GM08714 (cell line): Measurements from ENCODE around the gene C1orf74.

Experiments used
- H3K4me3 ChIP-seq: fragments of 200-500 bp; sonication (Bioruptor generic); 2 replicates; pipeline ENCODE4 v1.5.1; 2014; ENCODE audit warnings: mild to moderate bottlenecking, low read length, inconsistent platforms
- ZNF274 ChIP-seq: IDR thresholded peaks from 2 replicates; pipeline ENCODE4 v1.6.1; 2012; ENCODE audit warnings: mild to moderate bottlenecking, low read depth, low read length

The C1orf74 gene

DNA sequence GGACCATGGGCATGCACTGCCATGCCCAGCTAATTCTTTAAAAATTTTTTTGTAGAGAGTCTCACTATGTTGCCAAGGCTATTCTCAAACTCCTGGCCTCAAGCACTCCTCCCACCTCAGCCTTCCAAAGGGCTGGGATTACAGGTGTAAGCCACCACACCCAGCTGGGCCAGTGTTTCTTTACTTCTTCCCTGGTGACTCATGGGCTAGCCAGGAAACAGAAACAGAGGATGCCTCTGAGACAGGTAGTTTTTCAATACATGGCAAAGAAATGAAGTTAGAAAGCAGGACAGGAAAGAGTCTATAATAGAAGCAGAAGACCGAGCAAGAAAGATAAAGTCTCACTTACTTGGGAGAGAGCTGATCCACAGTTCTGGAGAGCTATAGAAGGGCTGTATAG is 7.6 kb upstream of the C1orf74 start:
- no peak overlapping the region for H3K4me3 ChIP-seq
- no peak for TF ChIP-seq ZNF274

DNA sequence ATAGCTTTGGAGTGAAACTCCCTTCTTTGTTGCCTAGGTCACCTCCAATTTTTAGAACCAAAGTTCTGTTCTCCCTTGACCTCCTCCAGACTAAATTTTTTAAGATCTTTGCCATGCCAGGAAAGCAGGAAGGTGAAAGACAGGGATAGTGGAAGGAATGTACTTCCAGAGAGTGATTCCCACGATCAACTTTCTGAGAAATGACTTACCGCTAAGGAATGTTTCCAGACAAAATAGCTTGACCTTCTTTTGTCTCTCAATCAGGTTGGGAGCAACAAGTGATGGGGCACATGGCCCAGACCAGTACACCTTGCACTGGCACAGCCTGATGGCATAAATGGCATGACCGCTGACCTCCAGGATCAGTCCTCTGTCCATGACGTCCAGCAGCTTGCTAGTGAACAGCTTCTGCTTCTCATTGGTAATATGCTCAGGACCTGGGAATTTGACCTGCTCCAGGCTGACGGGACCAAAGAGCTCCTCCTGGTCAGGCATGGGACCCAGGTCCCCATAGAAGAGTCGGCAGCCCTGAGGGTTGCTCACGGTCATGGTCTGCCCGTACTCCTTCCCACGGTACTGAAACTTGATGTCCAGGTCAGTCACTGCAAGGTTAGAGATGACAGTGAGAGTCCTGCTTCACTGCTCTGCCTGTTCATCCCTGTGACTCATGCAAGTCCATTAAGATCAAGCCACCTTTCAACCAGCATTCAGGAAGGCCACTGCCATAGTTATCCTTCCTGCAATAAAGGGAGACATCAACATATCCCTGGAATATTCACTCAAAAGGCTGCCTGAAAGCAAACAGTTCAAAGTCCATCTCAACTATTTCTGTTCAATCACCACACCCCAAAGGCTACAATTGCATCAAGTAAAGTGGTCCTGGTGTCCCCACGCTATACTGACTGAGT is 6.2 kb upstream of the C1orf74 start:
- H3K4me3 ChIP-seq, result no peak overlapping the region
- TF ChIP-seq ZNF274, result no peak

DNA sequence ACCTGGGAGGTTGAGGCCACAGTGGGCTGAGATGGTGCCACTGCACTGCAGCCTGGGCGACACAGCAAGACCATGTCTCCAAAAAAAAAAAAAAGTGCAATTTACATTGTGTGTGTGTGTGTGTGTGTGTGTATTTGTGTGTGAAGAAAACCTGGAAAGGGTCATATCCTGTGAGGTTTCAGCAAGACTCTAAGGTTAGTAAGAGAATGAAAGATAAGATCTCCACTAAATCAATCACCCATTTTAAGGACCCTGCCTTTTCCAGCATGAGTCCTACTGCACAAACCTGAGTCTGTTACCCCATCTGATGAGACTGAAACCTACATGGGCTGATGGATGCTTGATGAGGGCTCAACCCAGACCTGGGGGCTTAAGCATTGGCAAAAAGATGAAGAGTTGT is 4.9 kb upstream of the C1orf74 start:
- TF ChIP-seq ZNF274, result no peak
- no peak overlapping the region for H3K4me3 ChIP-seq

DNA sequence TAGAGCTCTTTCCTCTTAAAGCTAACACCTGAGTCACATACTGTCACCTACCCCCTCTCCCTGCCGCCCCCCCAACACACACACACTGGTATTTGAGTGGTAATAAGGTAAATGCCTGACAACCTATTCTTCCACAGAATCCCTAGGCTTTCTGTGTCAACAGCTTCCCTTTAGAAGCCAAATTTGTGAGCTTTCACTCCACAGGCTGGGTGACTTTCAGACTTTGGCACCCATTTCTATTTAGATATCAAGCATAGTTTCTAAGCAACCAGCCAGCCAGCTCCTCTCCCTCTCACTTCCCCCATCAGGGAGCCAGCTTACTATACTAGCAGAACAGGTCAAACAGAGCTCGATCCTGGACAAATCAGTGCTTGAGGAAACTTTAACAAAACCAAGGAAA is 3.2 kb upstream of the C1orf74 start:
- TF ChIP-seq ZNF274, result no peak

DNA sequence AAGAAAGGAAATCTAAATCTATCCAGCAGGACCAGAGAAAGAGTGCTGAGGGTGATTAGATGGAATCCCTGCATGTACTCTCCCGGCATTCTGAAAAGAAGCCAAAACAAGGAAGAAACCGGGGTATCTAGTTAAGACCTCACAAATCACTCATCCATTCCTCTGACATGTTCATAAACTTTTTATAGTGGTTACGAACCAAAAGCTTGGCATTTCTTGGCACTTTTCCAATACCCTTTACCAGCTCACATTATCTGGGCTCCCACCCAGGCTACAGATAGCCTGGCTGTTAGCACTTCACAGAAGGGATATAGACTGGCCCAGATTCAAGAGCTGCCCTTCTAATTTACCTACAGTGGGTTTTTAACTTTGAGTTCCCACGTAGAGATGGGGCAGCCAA is 1.8 kb upstream of the C1orf74 start:
- TF ChIP-seq ZNF274, result no peak

More for the DNA sequence above, 3.2 kb upstream of the C1orf74 start:
- no peak overlapping the region for H3K4me3 ChIP-seq

DNA sequence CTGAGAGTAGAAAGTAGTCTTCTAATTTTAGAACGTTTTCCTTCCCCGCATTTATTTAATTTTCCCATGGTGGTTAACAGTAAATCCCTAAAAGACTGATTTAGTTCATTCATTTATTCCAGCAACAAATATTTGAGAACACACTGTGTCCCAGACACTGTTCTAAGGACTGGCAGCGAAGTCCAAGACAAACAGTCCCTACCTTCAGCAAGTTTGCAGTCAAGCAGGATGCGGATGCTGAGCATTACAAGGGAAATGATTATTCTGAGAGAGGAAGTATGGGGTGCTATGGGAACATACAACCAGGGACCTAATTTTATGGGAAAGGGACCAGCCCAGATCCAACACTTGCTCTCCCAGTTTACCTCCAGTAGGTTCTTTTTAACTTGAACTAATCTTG is 1.2 kb upstream of the C1orf74 start:
- no peak overlapping the region for H3K4me3 ChIP-seq
- no peak for TF ChIP-seq ZNF274

More for the DNA sequence above, 1.8 kb upstream of the C1orf74 start:
- H3K4me3 ChIP-seq, result no peak overlapping the region

DNA sequence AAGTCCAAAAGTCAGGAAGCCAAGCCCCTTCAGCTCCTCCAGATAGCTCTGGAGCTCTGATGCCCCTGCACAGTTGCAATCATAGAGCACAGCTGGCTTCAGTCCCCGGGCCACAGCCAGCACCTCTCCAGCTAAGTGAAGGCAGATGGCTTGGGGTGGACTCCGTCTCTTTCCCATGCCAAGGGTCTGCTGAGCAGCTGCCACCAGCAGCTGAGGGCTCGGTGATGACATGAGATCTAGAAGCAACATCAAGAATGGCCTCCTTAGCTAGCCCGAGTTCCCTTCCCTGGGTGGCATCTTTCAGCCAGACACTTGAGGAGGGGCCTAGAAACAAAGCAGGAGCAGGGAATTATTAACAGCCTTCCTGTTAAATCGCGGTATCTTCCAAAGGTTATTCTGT is 973 bp downstream of the C1orf74 start:
- no peak for TF ChIP-seq ZNF274
- peak overlapping the region; percentile 97; the same call in 1 of the 2 replicates for H3K4me3 ChIP-seq

DNA sequence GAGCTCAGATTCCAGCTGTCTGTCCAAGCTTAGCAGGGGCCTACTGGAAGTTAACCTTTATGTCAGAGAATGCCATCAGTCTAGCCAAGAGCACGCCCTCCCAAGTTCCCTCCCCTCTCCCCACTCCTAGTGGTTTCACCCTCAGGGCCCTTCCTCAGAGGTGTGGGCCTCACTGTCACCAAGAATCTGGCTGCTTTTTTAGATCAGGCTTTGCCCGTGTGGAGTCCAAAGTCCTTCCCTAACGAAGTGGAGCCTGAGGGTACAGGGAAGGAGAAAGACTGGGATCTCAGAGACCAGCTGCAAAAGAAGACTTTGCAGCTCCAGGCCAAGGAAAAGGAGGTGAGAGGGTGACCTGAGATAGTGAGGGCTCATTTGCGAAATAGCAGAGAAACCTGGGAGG is 4.1 kb downstream of the C1orf74 start:
- H3K4me3 ChIP-seq, result no peak overlapping the region
- no peak for TF ChIP-seq ZNF274

DNA sequence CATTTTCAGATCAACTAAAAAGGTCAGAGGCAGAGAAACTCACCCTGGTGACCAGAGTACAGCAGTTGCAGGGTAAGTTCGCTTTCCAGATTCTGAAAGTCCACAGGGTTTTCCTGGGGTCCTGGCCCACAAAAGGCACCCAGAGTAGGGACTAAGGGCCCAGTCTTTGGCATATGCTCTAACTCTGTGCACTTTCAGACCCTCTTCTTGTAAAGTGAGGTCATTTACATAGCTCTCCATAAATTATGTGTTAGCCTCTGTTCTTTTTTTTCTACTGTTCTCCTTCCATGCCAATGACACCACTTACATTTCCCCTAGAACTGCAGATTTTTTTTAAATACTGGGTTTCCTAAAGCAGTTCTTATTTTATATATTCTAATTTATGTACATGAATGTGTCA is 6.3 kb downstream of the C1orf74 start:
- TF ChIP-seq ZNF274, result no peak
- no peak overlapping the region for H3K4me3 ChIP-seq

DNA sequence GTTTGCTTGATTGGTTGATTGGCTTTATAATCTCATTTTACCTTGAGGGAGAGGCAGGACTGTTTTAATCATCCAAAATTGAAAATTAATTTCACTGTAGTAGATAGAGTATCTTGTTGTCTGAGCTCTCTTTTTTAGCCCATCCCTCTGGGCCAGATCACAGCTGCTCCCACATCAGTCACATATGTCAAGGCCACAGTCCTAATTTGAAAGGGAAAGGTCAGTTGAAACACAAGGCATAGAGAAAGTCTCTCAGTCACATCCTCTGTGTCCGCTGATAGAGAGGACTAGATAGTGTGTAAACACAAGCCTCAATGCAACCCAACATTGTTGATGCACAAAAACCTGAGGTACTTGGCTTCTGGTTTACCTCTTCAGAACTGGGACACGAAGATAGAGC is 6.8 kb downstream of the C1orf74 start:
- H3K4me3 ChIP-seq, result no peak overlapping the region
- TF ChIP-seq ZNF274, result no peak

DNA sequence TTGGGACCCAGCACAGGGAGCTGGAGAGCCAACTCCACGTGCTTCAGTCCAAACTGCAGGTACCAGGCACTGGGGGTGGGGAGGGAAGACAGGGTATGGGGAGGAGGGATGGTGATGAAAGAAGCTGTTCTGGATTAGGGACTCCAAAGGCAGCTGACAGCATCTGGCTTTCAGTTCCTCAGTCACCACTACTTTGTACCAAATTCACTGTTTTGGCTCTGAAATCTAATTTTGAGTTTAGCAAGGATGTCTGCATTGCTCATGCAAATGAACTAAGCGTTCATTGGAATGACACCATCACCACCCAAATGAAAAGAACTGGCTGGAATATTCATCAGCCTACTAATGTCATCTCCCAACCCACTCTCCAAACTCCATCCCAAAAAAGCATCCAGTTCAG is 8.7 kb downstream of the C1orf74 start:
- TF ChIP-seq ZNF274, result no peak

DNA sequence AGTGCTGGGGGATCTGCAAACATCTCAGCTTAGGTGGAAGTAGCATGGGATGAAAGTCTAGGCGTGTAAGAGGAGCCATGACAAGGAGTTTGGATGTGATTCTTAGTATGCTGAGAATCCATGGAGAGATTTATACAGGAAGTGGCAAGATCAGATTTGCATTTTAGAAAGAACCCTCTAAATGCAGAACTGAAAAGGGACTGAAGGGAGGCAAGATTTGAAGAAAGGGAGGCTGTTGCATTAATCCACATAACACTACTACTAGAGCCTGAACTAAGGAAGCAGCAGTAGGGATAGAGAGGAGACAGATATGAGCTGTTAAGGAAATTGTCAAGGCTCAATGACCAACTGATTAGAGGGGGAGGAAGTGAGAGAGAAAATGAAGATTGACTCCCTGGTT is 9.8 kb downstream of the C1orf74 start:
- H3K4me3 ChIP-seq, result peak overlapping the region; percentile 24; the same call in 1 of the 2 replicates
- TF ChIP-seq ZNF274, result no peak

More for the DNA sequence above, 8.7 kb downstream of the C1orf74 start:
- H3K4me3 ChIP-seq, result no peak overlapping the region

DNA sequence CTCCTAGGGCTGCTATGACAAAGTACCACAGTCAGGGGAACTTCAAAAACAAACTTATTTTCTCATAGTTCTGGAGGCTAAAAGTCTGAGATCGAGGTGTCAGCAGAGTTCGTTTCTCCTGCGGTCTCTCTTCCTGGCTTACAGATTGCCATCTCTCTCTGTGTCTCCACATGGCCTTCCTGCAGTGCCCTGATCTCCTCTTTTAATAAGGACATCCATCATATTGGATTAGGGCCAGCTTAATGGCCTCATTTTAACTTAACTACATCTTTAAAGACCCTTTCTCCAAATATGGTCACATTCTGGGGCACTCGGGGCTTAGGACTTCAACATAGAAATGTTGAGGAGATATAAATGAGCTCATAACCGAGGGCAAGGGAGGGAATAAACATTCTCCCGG is 12.2 kb downstream of the C1orf74 start:
- TF ChIP-seq ZNF274, result no peak
- no peak overlapping the region for H3K4me3 ChIP-seq

DNA sequence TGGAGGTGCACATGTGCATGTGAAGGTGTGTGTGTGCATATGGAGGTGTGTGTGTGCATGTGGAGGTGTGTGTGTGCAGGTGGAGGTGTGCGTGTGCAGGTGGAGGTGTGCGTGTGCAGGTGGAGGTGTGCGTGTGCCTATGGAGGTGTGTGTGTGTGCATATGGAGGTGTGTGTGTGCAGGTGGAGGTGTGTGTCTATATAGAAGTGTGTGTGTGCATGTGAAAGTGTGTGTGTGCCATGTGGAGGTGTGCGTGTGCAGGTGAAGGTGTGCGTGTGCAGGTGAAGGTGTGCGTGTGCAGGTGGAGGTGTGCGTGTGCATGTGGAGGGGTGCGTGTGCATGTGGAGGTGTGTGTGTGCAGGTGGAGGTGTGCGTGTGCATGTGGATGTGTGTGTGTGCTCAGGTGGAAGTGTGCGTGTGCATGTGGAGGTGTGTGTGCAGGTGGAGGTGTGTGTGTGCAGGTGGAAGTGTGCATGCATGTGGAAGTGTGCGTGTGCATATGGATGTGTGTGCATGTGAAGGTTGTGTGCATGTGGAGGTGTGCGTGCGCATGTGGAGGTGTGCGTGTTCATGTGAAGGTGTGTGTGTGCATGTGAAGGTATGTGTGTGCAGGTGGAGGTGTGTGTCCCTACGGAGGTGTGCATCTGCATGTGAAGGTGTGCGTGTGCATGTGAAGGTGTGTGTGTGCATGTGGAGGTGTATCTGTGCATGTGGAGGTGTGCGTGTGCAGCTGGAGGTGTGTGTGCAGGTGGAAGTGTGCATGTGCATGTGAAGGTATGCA is 13.5 kb downstream of the C1orf74 start:
- TF ChIP-seq ZNF274, result no peak
- peak overlapping the region; percentile 67; the same call in 1 of the 2 replicates for H3K4me3 ChIP-seq

DNA sequence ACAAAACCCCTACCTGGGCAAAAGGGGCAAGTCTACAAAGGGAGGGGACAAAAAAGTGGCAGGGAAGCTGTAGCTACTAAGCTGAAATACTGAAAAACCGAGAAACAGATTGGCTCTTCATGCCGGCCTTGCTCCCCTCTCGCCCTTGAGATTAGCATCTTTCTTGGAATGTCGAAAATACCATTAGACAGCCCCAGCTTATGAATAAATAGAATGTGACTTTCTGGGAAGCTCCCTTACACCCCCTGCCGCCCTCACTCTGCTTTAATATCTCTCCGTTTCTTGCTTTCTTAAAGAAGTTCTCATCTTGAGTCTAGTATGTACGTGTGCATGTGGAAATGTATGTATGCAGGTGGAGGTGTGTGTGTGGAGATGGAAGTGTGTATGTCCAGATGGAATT is 14.4 kb downstream of the C1orf74 start:
- H3K4me3 ChIP-seq, result peak overlapping the region; percentile 67
- TF ChIP-seq ZNF274, result no peak
